ENCODE measurements around the gene GREB1.

The GREB1 gene

GRCh38 chr2:11674983-11675382, 141.1 kb downstream of the GREB1 start:
- H3K27me3 ChIP-seq (ENCODE audit: control insufficient read depth, insufficient read depth, low read length), result peaks cover 10% of the 10 kb centered on the region
- no peaks in the 10 kb centered on the region for H3K36me3 ChIP-seq (ENCODE audit: control insufficient read depth, insufficient read depth, low read length)
- H3K4me3 ChIP-seq (ENCODE audit: low read depth, low read length), result no peak overlapping the region
- H3K9me3 ChIP-seq (ENCODE audit: control insufficient read depth, insufficient read depth, low read length), result no peaks in the 10 kb centered on the region
- no peak overlapping the region for H3K9ac ChIP-seq (ENCODE audit: low read depth, low read length)
- no peaks in the 10 kb centered on the region for H3K4me1 ChIP-seq (ENCODE audit: control insufficient read depth, insufficient read depth, low read length)

GRCh38 chr2:11675423-11676112, 141.7 kb downstream of the GREB1 start:
- no peaks in the 10 kb centered on the region for H3K4me1 ChIP-seq (ENCODE audit: control insufficient read depth, insufficient read depth, low read length)
- peaks cover 4% of the 10 kb centered on the region for H3K27me3 ChIP-seq (ENCODE audit: control insufficient read depth, insufficient read depth, low read length)
- H3K9me3 ChIP-seq (ENCODE audit: control insufficient read depth, insufficient read depth, low read length), result no peaks in the 10 kb centered on the region
- H3K36me3 ChIP-seq (ENCODE audit: control insufficient read depth, insufficient read depth, low read length), result no peaks in the 10 kb centered on the region
- H3K4me3 ChIP-seq (ENCODE audit: low read depth, low read length), result no peak overlapping the region
- H3K9ac ChIP-seq (ENCODE audit: low read depth, low read length), result no peak overlapping the region

GRCh38 chr2:11676640-11677039, 142.8 kb downstream of the GREB1 start:
- Histone ChIP-seq H3K9me3 (ENCODE audit: control insufficient read depth, insufficient read depth, low read length) (no peaks in the 10 kb centered on the region), H3K4me1 (ENCODE audit: control insufficient read depth, insufficient read depth, low read length) (no peaks in the 10 kb centered on the region), H3K4me3 (ENCODE audit: low read depth, low read length) (no peak overlapping the region), H3K27me3 (ENCODE audit: control insufficient read depth, insufficient read depth, low read length) (no peaks in the 10 kb centered on the region), H3K9ac (ENCODE audit: low read depth, low read length) (no peak overlapping the region), H3K36me3 (ENCODE audit: control insufficient read depth, insufficient read depth, low read length) (no peaks in the 10 kb centered on the region)

GRCh38 chr2:11677136-11678055, 143.6 kb downstream of the GREB1 start:
- Histone ChIP-seq H3K9ac (ENCODE audit: low read depth, low read length) (no peak overlapping the region), H3K4me1 (ENCODE audit: control insufficient read depth, insufficient read depth, low read length) (no peaks in the 10 kb centered on the region), H3K4me3 (ENCODE audit: low read depth, low read length) (no peak overlapping the region), H3K36me3 (ENCODE audit: control insufficient read depth, insufficient read depth, low read length) (no peaks in the 10 kb centered on the region), H3K9me3 (ENCODE audit: control insufficient read depth, insufficient read depth, low read length) (no peaks in the 10 kb centered on the region), H3K27me3 (ENCODE audit: control insufficient read depth, insufficient read depth, low read length) (no peaks in the 10 kb centered on the region)

- H3K36me3 ChIP-seq (ENCODE audit: control insufficient read depth, insufficient read depth, low read length), result no peaks in the 10 kb centered on the region
- H3K4me1 ChIP-seq (ENCODE audit: control insufficient read depth, insufficient read depth, low read length), result no peaks in the 10 kb centered on the region
- H3K9me3 ChIP-seq (ENCODE audit: control insufficient read depth, insufficient read depth, low read length), result no peaks in the 10 kb centered on the region
- no peaks in the 10 kb centered on the region for H3K27me3 ChIP-seq (ENCODE audit: control insufficient read depth, insufficient read depth, low read length)
- H3K9ac ChIP-seq (ENCODE audit: low read depth, low read length), result no peak overlapping the region
- H3K4me3 ChIP-seq (ENCODE audit: low read depth, low read length), result no peak overlapping the region
Measured at GRCh38 chr2:11678306-11678960, 144.6 kb downstream of the GREB1 start.

- Histone ChIP-seq H3K9me3 (ENCODE audit: control insufficient read depth, insufficient read depth, low read length) (no peaks in the 10 kb centered on the region), H3K9ac (ENCODE audit: low read depth, low read length) (no peak overlapping the region), H3K4me1 (ENCODE audit: control insufficient read depth, insufficient read depth, low read length) (no peaks in the 10 kb centered on the region), H3K27me3 (ENCODE audit: control insufficient read depth, insufficient read depth, low read length) (no peaks in the 10 kb centered on the region), H3K36me3 (ENCODE audit: control insufficient read depth, insufficient read depth, low read length) (no peaks in the 10 kb centered on the region), H3K4me3 (ENCODE audit: low read depth, low read length) (no peak overlapping the region)
Measured at GRCh38 chr2:11679016-11679415, 145.2 kb downstream of the GREB1 start.

- H3K4me1 ChIP-seq (ENCODE audit: control insufficient read depth, insufficient read depth, low read length), result no peaks in the 10 kb centered on the region
- no peaks in the 10 kb centered on the region for H3K36me3 ChIP-seq (ENCODE audit: control insufficient read depth, insufficient read depth, low read length)
- H3K27me3 ChIP-seq (ENCODE audit: control insufficient read depth, insufficient read depth, low read length), result no peaks in the 10 kb centered on the region
- no peak overlapping the region for H3K9ac ChIP-seq (ENCODE audit: low read depth, low read length)
- no peak overlapping the region for H3K4me3 ChIP-seq (ENCODE audit: low read depth, low read length)
- no peaks in the 10 kb centered on the region for H3K9me3 ChIP-seq (ENCODE audit: control insufficient read depth, insufficient read depth, low read length)
Measured at GRCh38 chr2:11679486-11680181, 145.8 kb downstream of the GREB1 start.

GRCh38 chr2:11680182-11680900, 146.5 kb downstream of the GREB1 start:
- no peak overlapping the region for H3K4me3 ChIP-seq (ENCODE audit: low read depth, low read length)
- no peaks in the 10 kb centered on the region for H3K27me3 ChIP-seq (ENCODE audit: control insufficient read depth, insufficient read depth, low read length)
- H3K9me3 ChIP-seq (ENCODE audit: control insufficient read depth, insufficient read depth, low read length), result no peaks in the 10 kb centered on the region
- no peak overlapping the region for H3K9ac ChIP-seq (ENCODE audit: low read depth, low read length)
- no peaks in the 10 kb centered on the region for H3K4me1 ChIP-seq (ENCODE audit: control insufficient read depth, insufficient read depth, low read length)
- no peaks in the 10 kb centered on the region for H3K36me3 ChIP-seq (ENCODE audit: control insufficient read depth, insufficient read depth, low read length)

GRCh38 chr2:11680901-11681721, 147.3 kb downstream of the GREB1 start:
- no peaks in the 10 kb centered on the region for H3K36me3 ChIP-seq (ENCODE audit: control insufficient read depth, insufficient read depth, low read length)
- no peaks in the 10 kb centered on the region for H3K9me3 ChIP-seq (ENCODE audit: control insufficient read depth, insufficient read depth, low read length)
- H3K4me3 ChIP-seq (ENCODE audit: low read depth, low read length), result no peak overlapping the region
- no peaks in the 10 kb centered on the region for H3K4me1 ChIP-seq (ENCODE audit: control insufficient read depth, insufficient read depth, low read length)
- H3K27me3 ChIP-seq (ENCODE audit: control insufficient read depth, insufficient read depth, low read length), result no peaks in the 10 kb centered on the region
- no peak overlapping the region for H3K9ac ChIP-seq (ENCODE audit: low read depth, low read length)

GRCh38 chr2:11681722-11682589, 148.1 kb downstream of the GREB1 start:
- Histone ChIP-seq H3K4me1 (ENCODE audit: control insufficient read depth, insufficient read depth, low read length) (no peaks in the 10 kb centered on the region), H3K9me3 (ENCODE audit: control insufficient read depth, insufficient read depth, low read length) (no peaks in the 10 kb centered on the region), H3K36me3 (ENCODE audit: control insufficient read depth, insufficient read depth, low read length) (no peaks in the 10 kb centered on the region), H3K9ac (ENCODE audit: low read depth, low read length) (no peak overlapping the region), H3K4me3 (ENCODE audit: low read depth, low read length) (no peak overlapping the region), H3K27me3 (ENCODE audit: control insufficient read depth, insufficient read depth, low read length) (no peaks in the 10 kb centered on the region)

All from iPS-15b (cell line).